Testis (tissue), 2 donors: Measurements from ENCODE around the gene MYO1F.

ENCODE experiments used
- POLR2A ChIP-seq: fragments of 450-650 bp; IDR thresholded peaks from one replicate; pipeline ENCODE4 v1.6.1; 2017; ENCODE audit warnings: antibody characterized with exemption, mild to moderate bottlenecking, moderate library complexity
- TF ChIP-seq, protein P1 (sequence below), 3 experiments: fragments of 450-650 bp in 2 of 3; fragments of 200-600 bp in 1 of 3; sonication (generic) in 1 of 3; IDR thresholded peaks; one replicate each; pipeline ENCODE4 v1.5.1; 2016 to 2019; ENCODE audit warnings: antibody characterized with exemption in 3 of 3, mild to moderate bottlenecking in 2 of 3, moderate library complexity in 1 of 3

GRCh38 chr19:8513036-8513686 is 64.1 kb downstream of the MYO1F start:
- TF ChIP-seq, protein P1, sequence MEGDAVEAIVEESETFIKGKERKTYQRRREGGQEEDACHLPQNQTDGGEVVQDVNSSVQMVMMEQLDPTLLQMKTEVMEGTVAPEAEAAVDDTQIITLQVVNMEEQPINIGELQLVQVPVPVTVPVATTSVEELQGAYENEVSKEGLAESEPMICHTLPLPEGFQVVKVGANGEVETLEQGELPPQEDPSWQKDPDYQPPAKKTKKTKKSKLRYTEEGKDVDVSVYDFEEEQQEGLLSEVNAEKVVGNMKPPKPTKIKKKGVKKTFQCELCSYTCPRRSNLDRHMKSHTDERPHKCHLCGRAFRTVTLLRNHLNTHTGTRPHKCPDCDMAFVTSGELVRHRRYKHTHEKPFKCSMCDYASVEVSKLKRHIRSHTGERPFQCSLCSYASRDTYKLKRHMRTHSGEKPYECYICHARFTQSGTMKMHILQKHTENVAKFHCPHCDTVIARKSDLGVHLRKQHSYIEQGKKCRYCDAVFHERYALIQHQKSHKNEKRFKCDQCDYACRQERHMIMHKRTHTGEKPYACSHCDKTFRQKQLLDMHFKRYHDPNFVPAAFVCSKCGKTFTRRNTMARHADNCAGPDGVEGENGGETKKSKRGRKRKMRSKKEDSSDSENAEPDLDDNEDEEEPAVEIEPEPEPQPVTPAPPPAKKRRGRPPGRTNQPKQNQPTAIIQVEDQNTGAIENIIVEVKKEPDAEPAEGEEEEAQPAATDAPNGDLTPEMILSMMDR (IDR thresholded peaks at IDR 0.05), result peak in 1 of 3 experiments; percentile 1
- TF ChIP-seq POLR2A, result no peak
